ENCODE measurements around the gene ZNF431.
"Not testable (repeated sequence)": the region's sequence is repeated elsewhere in the genome, so short reads cannot be mapped to it uniquely, and the experiment has no call there.

The ZNF431 gene

DNA sequence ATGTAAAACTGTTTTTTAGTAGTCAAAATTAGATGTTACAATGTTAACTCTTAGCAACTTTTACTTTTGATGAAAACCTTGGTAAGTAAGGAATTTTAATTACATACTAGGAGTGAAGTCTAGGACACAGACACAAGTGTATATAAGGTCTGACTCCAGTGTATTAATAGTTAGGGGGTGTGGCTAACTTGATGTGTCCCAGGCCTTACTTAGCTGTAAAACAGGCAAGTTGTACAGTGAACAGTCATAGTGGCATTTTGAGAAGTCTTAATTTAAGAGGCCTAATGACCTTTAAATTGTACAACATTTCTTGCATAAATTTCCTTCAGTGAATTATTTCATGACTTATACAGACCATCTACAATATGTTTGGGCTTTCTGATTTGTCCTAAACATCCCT is 6.8 kb downstream of the ZNF431 start:
- DNase-seq, result no peak

- DNase-seq, result no peak
Observed at GRCh38 chr19:21149877-21150276, 8.0 kb downstream of the ZNF431 start.

- DNase-seq, result no peak
Observed at GRCh38 chr19:21151460-21151859, 9.6 kb downstream of the ZNF431 start.

GRCh38 chr19:21158523-21159135 is 16.8 kb downstream of the ZNF431 start:
- no peak for DNase-seq

GRCh38 chr19:21164541-21164940 is 22.7 kb downstream of the ZNF431 start:
- no peak for DNase-seq

DNA sequence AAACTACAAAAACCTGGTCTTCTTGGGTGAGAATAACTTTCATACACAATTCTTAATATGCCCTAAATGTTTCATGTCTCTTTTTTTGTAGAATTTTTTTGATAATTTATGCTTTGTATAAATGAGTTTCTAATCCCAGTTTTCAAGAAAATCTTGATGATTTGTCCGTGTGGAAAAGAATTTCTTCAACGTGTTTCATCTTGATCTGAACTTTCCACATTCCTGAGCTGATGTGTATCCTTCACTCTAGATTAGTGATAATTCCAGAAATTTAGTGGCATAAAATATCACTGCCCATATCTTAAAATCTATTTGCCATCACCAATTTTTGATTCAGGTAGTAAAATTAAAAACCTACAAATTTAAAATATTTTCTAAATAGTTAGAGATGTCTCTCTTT is 24.6 kb downstream of the ZNF431 start:
- no peak for DNase-seq

- DNase-seq, result peak; percentile 1
Observed at GRCh38 chr19:21197590-21198295, 55.9 kb downstream of the ZNF431 start.

DNA sequence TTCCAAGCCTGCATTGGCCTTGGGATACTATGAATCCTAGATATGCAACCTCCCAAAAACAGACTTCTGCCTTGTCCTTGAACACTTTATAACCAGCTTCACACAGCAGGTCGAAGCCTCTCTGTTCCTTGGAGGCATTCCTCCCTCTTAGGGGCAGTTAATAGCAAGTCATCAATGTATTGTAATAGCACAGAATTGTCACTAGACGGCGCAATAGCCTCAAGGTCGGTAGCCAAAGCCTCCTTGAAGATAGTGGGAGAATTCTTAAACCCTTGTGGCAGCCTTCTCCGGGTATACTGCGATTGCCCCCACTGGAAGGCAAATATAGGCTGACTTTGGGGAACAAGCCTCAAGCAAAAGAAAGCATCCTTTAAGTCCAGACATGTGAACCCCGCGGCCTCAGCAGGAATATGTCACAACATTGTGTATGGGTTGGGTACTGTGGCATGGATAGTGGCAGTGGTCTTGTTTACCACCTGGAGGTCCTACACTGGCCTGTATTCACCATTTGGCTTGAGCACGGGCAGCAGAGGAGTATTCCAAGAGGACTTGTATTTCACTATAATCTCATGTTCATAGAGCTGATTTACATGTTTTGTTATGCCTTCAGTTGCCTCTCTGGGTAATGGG is 61.1 kb downstream of the ZNF431 start:
- DNase-seq, result peak; percentile 10

DNA sequence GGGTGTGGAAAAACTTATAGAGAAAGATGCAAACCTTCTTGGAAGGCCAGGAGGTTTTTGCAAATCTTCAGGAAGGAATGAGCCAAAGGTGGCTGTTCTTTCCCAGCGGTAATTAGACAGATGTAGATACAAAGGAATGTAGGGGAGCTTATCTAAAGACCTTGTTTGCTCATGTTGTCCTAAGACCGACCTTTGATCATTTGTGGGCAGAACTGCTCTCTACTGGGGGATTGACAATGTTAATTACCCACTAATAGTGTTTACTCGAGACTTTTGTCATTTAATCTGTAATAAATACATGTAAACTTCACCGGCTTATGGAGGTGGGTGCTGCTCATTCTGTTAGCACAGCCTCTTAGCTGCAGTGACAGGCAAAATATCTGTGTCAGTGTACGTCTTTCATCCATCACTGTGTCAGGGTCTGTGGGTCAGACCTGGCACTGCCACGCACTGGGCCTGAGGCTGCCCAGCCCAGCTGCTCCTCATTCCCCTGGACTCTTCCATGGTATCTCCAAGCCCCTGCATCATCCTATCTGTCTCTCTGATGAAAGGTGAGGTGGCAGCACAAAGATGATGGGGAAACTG is 68.3 kb downstream of the ZNF431 start:
- DNase-seq, result no peak

- peak; percentile 12 for DNase-seq
Observed at GRCh38 chr19:21221693-21222092, 79.9 kb downstream of the ZNF431 start.

GRCh38 chr19:21229938-21230337 is 88.1 kb downstream of the ZNF431 start:
- DNase-seq, result not testable (repeated sequence)

DNA sequence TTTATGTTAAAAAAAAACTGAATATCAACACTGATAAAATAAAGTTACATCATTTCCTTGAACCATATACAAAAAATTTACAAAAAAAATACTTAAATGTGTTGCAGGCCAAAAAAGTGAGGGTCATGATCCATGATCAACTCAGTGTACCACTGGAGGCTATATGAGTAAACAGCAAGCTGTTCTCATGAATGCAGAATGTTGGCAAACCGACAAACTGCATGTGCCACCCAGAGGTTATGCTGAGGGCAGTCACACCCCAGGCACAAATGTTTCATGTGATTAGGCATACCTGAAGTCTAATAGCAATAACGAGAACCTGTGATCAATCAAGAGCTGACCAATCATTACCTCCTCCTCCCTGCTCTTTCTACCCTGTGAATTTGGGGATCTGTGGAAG is 91.9 kb downstream of the ZNF431 start:
- no peak for DNase-seq

DNA sequence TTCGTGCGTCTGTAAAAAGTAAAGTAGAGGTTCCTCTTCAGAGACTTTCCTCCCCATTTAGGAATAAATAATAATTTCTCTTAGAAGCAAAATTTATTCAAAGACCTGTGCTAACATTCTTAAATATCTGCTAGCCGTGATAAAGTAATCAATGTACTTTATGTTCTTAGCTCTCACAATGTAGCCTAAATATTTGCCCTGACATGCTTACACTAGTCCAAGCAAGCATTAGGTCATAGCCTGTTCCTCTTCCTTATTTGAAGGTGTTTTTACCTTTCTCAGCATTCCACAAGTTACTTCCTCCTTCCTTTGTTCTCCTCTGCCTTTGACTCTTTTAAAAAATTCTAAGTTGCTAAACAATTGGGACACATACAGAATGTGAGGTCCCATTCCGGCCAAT is 94.9 kb downstream of the ZNF431 start:
- DNase-seq, result not testable (repeated sequence)

DNA sequence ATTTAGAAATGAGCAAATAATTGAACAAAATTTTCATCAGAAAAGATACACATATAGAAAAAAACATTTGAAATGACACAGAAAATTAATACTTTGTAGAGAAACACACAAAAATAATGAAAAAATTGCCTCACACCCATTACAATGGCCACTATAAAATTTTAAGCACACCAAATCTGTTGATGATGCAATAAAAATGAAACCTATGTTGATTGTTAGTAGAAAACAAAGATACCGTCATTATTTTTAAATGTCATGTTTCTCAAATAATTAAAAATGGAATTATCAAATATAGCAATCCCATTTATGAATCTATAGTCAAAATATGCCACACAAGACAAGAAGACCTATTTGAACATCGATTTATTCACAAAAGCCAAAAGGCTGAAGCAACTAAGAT is 96.8 kb downstream of the ZNF431 start:
- DNase-seq, result no peak
